ENCODE results near the gene HCCS.

DNA sequence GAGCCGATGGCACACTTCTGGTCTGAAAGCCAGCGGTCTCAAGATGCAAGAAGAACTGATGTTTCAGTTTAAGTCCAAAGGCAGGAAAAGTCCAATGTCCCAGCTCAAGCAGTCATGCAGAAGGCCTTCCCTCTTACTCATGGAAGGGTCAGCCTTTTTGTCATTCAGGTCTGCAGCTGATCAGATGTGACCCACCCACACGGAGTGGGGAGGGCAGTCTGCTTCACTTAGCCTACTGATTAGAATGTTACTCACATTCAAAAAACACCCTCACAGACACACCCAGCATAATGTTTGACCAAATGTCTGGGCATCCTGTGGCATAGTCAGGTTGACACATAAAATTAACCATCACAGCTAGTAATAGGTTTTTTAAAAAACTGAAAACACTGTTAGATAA is 6.6 kb downstream of the HCCS start:
- TF ChIP-seq, protein P1, sequence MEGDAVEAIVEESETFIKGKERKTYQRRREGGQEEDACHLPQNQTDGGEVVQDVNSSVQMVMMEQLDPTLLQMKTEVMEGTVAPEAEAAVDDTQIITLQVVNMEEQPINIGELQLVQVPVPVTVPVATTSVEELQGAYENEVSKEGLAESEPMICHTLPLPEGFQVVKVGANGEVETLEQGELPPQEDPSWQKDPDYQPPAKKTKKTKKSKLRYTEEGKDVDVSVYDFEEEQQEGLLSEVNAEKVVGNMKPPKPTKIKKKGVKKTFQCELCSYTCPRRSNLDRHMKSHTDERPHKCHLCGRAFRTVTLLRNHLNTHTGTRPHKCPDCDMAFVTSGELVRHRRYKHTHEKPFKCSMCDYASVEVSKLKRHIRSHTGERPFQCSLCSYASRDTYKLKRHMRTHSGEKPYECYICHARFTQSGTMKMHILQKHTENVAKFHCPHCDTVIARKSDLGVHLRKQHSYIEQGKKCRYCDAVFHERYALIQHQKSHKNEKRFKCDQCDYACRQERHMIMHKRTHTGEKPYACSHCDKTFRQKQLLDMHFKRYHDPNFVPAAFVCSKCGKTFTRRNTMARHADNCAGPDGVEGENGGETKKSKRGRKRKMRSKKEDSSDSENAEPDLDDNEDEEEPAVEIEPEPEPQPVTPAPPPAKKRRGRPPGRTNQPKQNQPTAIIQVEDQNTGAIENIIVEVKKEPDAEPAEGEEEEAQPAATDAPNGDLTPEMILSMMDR (IDR thresholded peaks at IDR 0.05) = no peak
- TF ChIP-seq POLR2AphosphoS5 (IDR thresholded peaks at IDR 0.05; ENCODE audit: low read depth, low read length) (no peak), SIN3A (IDR thresholded peaks at IDR 0.05; ENCODE audit: borderline replicate concordance, insufficient read depth, low read depth, low read length) (no peak), TCF7L2 (IDR thresholded peaks at IDR 0.05; ENCODE audit: low read depth, low read length) (no peak)
- TF ChIP-seq, protein P2, sequence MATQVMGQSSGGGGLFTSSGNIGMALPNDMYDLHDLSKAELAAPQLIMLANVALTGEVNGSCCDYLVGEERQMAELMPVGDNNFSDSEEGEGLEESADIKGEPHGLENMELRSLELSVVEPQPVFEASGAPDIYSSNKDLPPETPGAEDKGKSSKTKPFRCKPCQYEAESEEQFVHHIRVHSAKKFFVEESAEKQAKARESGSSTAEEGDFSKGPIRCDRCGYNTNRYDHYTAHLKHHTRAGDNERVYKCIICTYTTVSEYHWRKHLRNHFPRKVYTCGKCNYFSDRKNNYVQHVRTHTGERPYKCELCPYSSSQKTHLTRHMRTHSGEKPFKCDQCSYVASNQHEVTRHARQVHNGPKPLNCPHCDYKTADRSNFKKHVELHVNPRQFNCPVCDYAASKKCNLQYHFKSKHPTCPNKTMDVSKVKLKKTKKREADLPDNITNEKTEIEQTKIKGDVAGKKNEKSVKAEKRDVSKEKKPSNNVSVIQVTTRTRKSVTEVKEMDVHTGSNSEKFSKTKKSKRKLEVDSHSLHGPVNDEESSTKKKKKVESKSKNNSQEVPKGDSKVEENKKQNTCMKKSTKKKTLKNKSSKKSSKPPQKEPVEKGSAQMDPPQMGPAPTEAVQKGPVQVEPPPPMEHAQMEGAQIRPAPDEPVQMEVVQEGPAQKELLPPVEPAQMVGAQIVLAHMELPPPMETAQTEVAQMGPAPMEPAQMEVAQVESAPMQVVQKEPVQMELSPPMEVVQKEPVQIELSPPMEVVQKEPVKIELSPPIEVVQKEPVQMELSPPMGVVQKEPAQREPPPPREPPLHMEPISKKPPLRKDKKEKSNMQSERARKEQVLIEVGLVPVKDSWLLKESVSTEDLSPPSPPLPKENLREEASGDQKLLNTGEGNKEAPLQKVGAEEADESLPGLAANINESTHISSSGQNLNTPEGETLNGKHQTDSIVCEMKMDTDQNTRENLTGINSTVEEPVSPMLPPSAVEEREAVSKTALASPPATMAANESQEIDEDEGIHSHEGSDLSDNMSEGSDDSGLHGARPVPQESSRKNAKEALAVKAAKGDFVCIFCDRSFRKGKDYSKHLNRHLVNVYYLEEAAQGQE (IDR thresholded peaks at IDR 0.05; ENCODE audit: insufficient read depth in 1 of 2, low read depth in 2 of 2, low read length in 1 of 2) = no peak

Data from Panc1 (cell line).